PC-9 (cell line): ENCODE data around the gene GPR151.

Experiments used
- EZH2 ChIP-seq: fragments of 200-600 bp; sonication (generic); IDR thresholded peaks from 2 replicates; pipeline ENCODE4 v1.8.0; 2017; ENCODE audit warnings: antibody characterized with exemption, low read depth
- TF ChIP-seq, protein P1 (sequence below): fragments of 200-600 bp; sonication (generic); conservative IDR thresholded peaks from 2 replicates; pipeline ENCODE4 v1.6.1; 2017; ENCODE audit warnings: mixed run types, antibody characterized with exemption, mild to moderate bottlenecking, moderate library complexity

DNA sequence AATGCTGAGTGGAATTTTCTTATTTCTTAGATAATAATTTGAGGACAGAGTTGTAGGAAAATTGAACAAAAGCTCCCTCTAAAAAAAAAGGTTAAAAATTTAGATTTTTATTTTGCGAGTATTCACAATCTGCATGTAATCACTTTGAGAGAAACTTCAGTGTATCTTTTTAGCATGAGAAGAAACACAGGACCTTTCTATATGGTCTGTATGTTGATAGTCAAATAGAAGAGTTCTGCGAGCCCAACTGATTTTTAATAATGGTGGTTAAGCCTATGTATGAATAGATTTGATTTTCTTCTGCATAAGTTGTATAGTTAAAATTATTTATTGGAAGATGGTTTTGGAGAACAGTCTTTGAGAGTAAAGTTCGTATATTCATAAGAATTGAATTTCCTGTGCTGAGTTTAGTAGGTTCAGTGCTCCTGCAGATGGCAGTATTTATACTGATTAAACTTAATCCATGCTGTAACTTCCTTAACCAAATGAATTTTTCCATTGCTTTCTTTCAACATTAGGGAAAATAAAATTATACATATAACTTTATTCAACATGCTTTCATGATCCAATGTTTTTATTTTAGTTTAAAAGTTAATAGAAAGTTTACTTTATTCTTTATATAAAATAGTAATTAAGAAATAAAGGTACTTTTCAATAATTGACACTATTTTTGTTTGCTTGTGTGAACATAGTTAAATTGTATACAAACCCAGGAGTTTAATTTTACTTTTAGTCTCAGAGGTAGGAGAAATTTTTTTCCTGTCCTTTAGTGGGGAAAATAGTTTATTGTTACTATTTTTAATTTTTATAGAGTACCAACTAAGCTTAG, 49.3 kb downstream of the GPR151 start:
- TF ChIP-seq, protein P1, sequence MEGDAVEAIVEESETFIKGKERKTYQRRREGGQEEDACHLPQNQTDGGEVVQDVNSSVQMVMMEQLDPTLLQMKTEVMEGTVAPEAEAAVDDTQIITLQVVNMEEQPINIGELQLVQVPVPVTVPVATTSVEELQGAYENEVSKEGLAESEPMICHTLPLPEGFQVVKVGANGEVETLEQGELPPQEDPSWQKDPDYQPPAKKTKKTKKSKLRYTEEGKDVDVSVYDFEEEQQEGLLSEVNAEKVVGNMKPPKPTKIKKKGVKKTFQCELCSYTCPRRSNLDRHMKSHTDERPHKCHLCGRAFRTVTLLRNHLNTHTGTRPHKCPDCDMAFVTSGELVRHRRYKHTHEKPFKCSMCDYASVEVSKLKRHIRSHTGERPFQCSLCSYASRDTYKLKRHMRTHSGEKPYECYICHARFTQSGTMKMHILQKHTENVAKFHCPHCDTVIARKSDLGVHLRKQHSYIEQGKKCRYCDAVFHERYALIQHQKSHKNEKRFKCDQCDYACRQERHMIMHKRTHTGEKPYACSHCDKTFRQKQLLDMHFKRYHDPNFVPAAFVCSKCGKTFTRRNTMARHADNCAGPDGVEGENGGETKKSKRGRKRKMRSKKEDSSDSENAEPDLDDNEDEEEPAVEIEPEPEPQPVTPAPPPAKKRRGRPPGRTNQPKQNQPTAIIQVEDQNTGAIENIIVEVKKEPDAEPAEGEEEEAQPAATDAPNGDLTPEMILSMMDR: peak; percentile 64
- no peak for TF ChIP-seq EZH2
